Psoas muscle (tissue), 8 donors: Measurements from ENCODE around the gene PKD1L1. TPM values are rescaled to one million over a fixed set of nuclear protein-coding genes. Genes with fewer than 3 reads are reported as not detected.

ENCODE experiments used
- ATAC-seq, 4 donors: fragments of 200-7000 bp; cut with Tn5 transposase; one replicate each; pipeline ENCODE4 v1.9.1; 2020; ENCODE audit warnings: moderate library complexity in 3 of 4, mild to moderate bottlenecking in 2 of 4
- DNase-seq, 2 donors: peaks; one replicate each; pipeline ENCODE4 v3.0.0-alpha.2; 2020
- H3K27ac ChIP-seq: fragments of 200-600 bp; one replicate; pipeline ENCODE4 v1.8.0; 2022
- H3K27me3 ChIP-seq, 3 donors: fragments of 200-600 bp in 1 of 3; one replicate each; pipeline versions ENCODE4 v1.6.1 to v1.8.0; 2013 to 2022; ENCODE audit warnings: low read length in 2 of 3, mild to moderate bottlenecking in 2 of 3, moderate library complexity in 1 of 3; ENCODE audit not compliant: insufficient read depth in 3 of 3
- H3K36me3 ChIP-seq, 2 donors: fragments of 200-600 bp in 1 of 2; one replicate each; pipeline versions ENCODE4 v1.6.1 to v1.8.0; 2013 to 2022; ENCODE audit warnings: low read depth in 1 of 2, mild to moderate bottlenecking in 1 of 2, moderate library complexity in 1 of 2; ENCODE audit not compliant: insufficient read depth in 1 of 2
- H3K4me1 ChIP-seq: fragments of 200-600 bp; one replicate; pipeline ENCODE4 v1.8.0; 2022
- H3K4me3 ChIP-seq: fragments of 200-600 bp; one replicate; pipeline ENCODE4 v1.8.0; 2022; ENCODE audit warnings: mild to moderate bottlenecking
- H3K9me3 ChIP-seq: fragments of 200-600 bp; one replicate; pipeline ENCODE4 v1.8.0; 2022
- WGBS, 3 donors: extraction: QIAGEN DNeasy Blood & Tissue Kit; methylation state at CpG; one replicate each; pipeline versions ENCODE4 v1.1.6 to v1.1.7; 2013; 5-methylcytosine and 5-hydroxymethylcytosine counted together
- intact Hi-C, 2 donors: fragments of 100-400 bp; cut with DNase I; formaldehyde crosslinking; loops; one replicate each; pipeline versions ENCODE4 v1.11.0 to v1.14.2; 2022
- polyA plus RNA-seq, 3 donors: library from polyadenylated mRNA; stranded (reverse); fragments of 200-250 nt; gene quantifications; one replicate each; pipeline ENCODE4 v1.2.3, GENCODE V29; 2013
- total RNA-seq, 4 donors: library from RNA; stranded (reverse); fragmentation: NEBNext Ultra II Directional in 2 of 4; extraction: Animal tissue kit (Norgen Biotek cat#: 25700) in 2 of 4; gene quantifications; one replicate each; pipeline versions ENCODE4 v1.2.1 to v1.2.4, GENCODE V29; 2021 to 2023
- TF ChIP-seq, protein P1 (sequence below): fragments of 200-600 bp; IDR thresholded peaks from one replicate; pipeline ENCODE4 v1.8.0; 2022; ENCODE audit warnings: antibody characterized with exemption
- donor health status: healthy with polysubstance abuse.
- donor health status: DM: no; HTN: no; CAD: no; lungs with moderate emphysema.
- donor health status: Bipolar disorder and iron deficiency.
- donor health status: healthy.
- donor health status: DM: yes; HTN: yes; CAD: no.
- donor health status: DM: no; HTN: no; CAD: no.
- donor health status: DM: no; HTN: no; CAD: no.
- donor health status: DM: yes; HTN: yes; CAD: no.

PKD1L1 gene
- total and polyA plus RNA-seq, 7 donors: 0.56 to 1.4 (median 0.79) TPM

DNA sequence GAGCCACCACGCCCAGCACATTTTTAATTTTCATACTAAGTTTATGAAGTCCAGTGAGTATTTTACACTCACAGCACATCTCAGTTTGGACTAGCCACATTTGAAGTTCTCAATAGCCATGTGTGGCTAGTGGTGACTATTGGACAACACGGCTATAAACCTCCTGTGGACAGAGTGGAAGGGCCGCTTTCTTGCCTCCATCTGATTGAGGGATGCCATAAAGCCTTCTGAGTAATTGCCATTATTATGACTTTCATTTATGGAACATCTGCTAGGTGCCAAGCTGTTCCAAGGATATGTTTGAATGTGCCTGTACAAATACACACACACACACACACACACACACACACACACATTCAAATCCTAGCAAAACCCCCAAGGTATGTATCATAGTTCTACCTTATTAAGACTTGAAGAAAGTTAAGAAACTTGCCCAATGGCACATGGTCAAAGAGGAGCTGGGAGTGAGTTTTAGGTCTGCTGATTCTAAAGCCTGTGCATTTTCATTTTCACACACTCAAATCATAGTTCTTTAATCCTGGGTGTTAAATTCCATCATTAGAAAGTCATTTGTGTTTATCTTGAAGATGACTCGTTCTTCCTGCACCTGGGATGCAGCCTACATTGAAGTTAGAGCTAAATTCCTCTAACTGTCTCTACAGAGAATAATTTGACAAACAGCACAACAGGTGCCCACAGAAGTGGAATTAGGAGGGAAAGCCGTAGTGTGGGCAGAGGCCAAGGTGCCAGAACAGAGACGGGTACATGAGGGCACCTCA, 143.3 kb downstream of the PKD1L1 start:
- DNase-seq: no peak

DNA sequence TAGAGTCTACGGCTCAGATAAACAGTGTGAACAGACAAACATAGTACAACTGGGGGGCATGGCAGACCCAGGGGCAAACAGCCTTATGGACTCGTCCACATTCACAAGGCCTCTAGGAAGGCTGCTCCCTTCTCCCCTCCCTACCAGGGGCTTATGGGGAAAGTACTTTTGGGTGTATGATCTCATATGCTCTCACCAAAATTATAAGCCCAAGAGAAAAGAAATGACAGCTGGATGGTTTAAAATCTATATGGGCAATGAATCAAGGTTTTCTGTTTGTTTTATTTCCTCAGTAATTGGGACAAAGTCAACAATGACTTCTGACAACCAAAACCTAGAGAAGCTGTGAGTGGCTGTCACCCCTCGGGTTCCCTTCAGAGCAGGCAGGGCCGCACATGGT, 144.4 kb downstream of the PKD1L1 start:
- Histone ChIP-seq H3K4me1 (no peaks in the 10 kb centered on the region), H3K27me3 (no peaks in the 10 kb centered on the region)
- DNase-seq: no peak

More for the DNA sequence above, 143.3 kb downstream of the PKD1L1 start:
- Histone ChIP-seq H3K4me1 (no peaks in the 10 kb centered on the region), H3K27ac (no peak overlapping the region), H3K9me3 (no peaks in the 10 kb centered on the region), H3K36me3 (no peaks in the 10 kb centered on the region), H3K27me3 (no peaks in the 10 kb centered on the region), H3K4me3 (no peak overlapping the region)
- TF ChIP-seq, protein P1, sequence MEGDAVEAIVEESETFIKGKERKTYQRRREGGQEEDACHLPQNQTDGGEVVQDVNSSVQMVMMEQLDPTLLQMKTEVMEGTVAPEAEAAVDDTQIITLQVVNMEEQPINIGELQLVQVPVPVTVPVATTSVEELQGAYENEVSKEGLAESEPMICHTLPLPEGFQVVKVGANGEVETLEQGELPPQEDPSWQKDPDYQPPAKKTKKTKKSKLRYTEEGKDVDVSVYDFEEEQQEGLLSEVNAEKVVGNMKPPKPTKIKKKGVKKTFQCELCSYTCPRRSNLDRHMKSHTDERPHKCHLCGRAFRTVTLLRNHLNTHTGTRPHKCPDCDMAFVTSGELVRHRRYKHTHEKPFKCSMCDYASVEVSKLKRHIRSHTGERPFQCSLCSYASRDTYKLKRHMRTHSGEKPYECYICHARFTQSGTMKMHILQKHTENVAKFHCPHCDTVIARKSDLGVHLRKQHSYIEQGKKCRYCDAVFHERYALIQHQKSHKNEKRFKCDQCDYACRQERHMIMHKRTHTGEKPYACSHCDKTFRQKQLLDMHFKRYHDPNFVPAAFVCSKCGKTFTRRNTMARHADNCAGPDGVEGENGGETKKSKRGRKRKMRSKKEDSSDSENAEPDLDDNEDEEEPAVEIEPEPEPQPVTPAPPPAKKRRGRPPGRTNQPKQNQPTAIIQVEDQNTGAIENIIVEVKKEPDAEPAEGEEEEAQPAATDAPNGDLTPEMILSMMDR: no peak
- WGBS, 3 donors: 67 to 75% (median 68%) methylated on average over 6 of the region's 6 CpGs
- intact Hi-C loops: no loop called here
- no peak for ATAC-seq

DNA sequence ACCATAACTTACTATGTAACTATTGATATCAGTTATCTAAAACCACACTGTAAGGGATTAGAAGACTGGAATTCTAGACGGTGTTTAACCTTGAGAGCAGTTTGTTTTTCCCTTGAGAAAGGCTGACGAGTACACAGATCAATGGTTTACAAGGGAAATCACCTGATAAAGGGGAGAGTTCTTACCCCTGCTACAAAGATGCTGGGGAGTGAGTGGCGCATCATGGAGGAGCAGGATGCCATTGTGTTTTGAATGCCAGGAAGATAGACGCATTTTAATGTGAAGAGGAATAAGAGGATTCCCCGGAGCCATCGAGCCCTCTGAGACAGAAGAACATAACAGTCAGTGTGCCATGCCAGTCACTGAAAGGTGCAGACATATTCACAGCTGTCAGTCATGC, 145.2 kb downstream of the PKD1L1 start:
- no peaks in the 10 kb centered on the region for H3K4me1 ChIP-seq
- DNase-seq (no peak), ATAC-seq (no peak)
- H3K4me3 ChIP-seq: no peak overlapping the region
- H3K36me3 ChIP-seq: no peaks in the 10 kb centered on the region
- H3K27me3 ChIP-seq: no peaks in the 10 kb centered on the region
- H3K9me3 ChIP-seq: no peaks in the 10 kb centered on the region
- intact Hi-C loops: no loop called here
- no peak overlapping the region for H3K27ac ChIP-seq
- TF ChIP-seq, protein P1: no peak
- WGBS, 3 donors: 76 to 88% (median 79%) methylated on average over 6 of the region's 6 CpGs

More for the DNA sequence above, 144.4 kb downstream of the PKD1L1 start:
- Histone ChIP-seq H3K4me3 (no peak overlapping the region), H3K36me3 (no peaks in the 10 kb centered on the region), H3K27ac (no peak overlapping the region), H3K9me3 (no peaks in the 10 kb centered on the region)
- intact Hi-C loops: no loop called here
- TF ChIP-seq, protein P1: no peak
- 81 to 93% (median 91%) methylated on average over 4 of the region's 4 CpGs for WGBS, 3 donors
- no peak for ATAC-seq

DNA sequence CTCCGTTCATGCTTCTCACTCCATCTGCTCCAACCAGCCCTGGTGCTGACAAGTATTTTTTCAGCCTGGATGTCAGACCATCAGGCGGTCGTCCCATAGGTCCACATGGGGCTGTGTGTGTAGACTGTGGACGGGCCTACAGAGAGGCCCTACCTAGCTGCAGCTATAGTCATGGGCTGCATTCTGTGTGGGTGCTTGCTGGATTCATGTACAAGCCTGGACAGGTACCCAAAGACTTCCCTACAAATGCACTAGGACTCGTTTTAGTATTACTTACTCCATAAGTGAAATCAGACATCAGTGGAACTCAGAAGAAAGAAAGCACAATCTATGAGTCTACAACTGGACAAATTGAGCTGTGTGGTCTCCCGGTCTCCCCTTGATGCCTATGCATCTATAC, 146.8 kb downstream of the PKD1L1 start:
- WGBS, 3 donors: 82 to 87% (median 87%) methylated on average over 6 of the region's 6 CpGs
- no peaks in the 10 kb centered on the region for H3K9me3 ChIP-seq
- intact Hi-C loops: no loop called here
- H3K27ac ChIP-seq: no peak overlapping the region
- no peak overlapping the region for H3K4me3 ChIP-seq
- H3K27me3 ChIP-seq: no peaks in the 10 kb centered on the region
- TF ChIP-seq, protein P1: no peak
- no peak for DNase-seq
- no peaks in the 10 kb centered on the region for H3K4me1 ChIP-seq
- H3K36me3 ChIP-seq: no peaks in the 10 kb centered on the region
- no peak for ATAC-seq

DNA sequence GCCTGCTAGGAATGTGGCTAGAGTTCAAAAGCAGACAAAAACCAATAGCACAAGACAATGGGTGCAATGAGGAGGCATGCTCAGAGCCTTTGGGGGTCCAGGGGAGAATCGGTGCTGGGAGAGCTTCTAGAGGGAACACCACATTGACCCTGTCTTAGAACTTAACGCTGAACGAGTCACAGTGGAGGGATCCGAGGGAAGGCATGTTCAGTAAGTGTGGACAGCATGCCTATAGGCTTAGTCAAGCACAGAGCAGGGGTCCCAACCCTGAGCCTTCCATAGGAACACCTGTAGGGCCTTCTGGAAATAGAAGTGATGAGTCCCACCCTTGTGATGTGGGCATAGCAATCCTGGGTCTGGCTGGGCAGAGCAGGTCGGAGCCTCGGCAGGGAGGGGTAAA, 148.7 kb downstream of the PKD1L1 start:
- TF ChIP-seq, protein P1: no peak
- no peak for DNase-seq

More for the DNA sequence above, 148.7 kb downstream of the PKD1L1 start:
- no peak for ATAC-seq
- H3K36me3 ChIP-seq: no peaks in the 10 kb centered on the region
- H3K9me3 ChIP-seq: no peaks in the 10 kb centered on the region
- H3K27me3 ChIP-seq: no peaks in the 10 kb centered on the region
- H3K4me1 ChIP-seq: no peaks in the 10 kb centered on the region
- intact Hi-C loops: no loop called here
- no peak overlapping the region for H3K4me3 ChIP-seq
- WGBS, 3 donors: 93 to 98% (median 95%) methylated on average over 6 of the region's 6 CpGs
- no peak overlapping the region for H3K27ac ChIP-seq
